GF-D8 (cell line): Measurements from ENCODE around the gene CTSW.

Experiments used
- DNase-seq: peaks from one replicate; lab custom pipeline; 2025; lab: John Stamatoyannopoulos, UW

Gene CTSW

GRCh38 chr11:65867284-65868071, 12.2 kb upstream of the CTSW start:
- DNase-seq, result no peak

GRCh38 chr11:65868076-65868667, 11.5 kb upstream of the CTSW start:
- no peak for DNase-seq

- DNase-seq, result no peak
These were observed 10.7 kb upstream of the CTSW start for GRCh38 chr11:65868907-65869306.

- no peak for DNase-seq
These were observed 9.9 kb upstream of the CTSW start for GRCh38 chr11:65869643-65870306.

GRCh38 chr11:65870307-65870658, 9.4 kb upstream of the CTSW start:
- no peak for DNase-seq

GRCh38 chr11:65870706-65871681, 8.6 kb upstream of the CTSW start:
- peak; percentile 60 for DNase-seq

GRCh38 chr11:65871811-65872548, 7.7 kb upstream of the CTSW start:
- no peak for DNase-seq

GRCh38 chr11:65872586-65873317, 6.9 kb upstream of the CTSW start, which contains the start of gene EFEMP2:
EFEMP2 (minus strand) TSS chr11:65872800; CDS start chr11:65872354, 446 bp downstream.
- no peak for DNase-seq

GRCh38 chr11:65873318-65874156, 6.1 kb upstream of the CTSW start:
- peak; percentile 73 for DNase-seq

GRCh38 chr11:65880027-65880426, 390 bp downstream of the CTSW start:
- no peak for DNase-seq

- no peak for DNase-seq
These were observed 1.3 kb downstream of the CTSW start for GRCh38 chr11:65880844-65881421.

GRCh38 chr11:65882120-65883057, 2.8 kb downstream of the CTSW start:
- no peak for DNase-seq

GRCh38 chr11:65883058-65883761, 3.6 kb downstream of the CTSW start:
- DNase-seq, result no peak

GRCh38 chr11:65883786-65884715, 4.4 kb downstream of the CTSW start:
- DNase-seq, result no peak

- DNase-seq, result peak; percentile 14
These were observed 5.1 kb downstream of the CTSW start for GRCh38 chr11:65884716-65885092.

- DNase-seq, result no peak
These were observed 5.6 kb downstream of the CTSW start for GRCh38 chr11:65885231-65885630.
